SK-N-MC (cell line): ENCODE data around the gene CCDC88C.

Experiments used
- EZH2 ChIP-seq: fragments of 200-600 bp; sonication (generic); IDR thresholded peaks from one replicate; pipeline ENCODE4 v1.6.1; 2017; ENCODE audit warnings: antibody characterized with exemption
- POLR2AphosphoS5 ChIP-seq: IDR thresholded peaks from 2 replicates; pipeline ENCODE4 v1.6.1; 2012; ENCODE audit warnings: mild to moderate bottlenecking, low read depth, low read length, borderline replicate concordance

- no peak for TF ChIP-seq POLR2AphosphoS5
- TF ChIP-seq EZH2 = no peak
Observed at GRCh38 chr14:91303091-91303923, 114.3 kb downstream of the CCDC88C start.
